Fibroblast of pulmonary artery (primary cell): ENCODE results near the gene TNS4.

ENCODE experiments used
- DNase-seq: peaks from one replicate; pipeline ENCODE4 v3.0.0-alpha.2; 2010; ENCODE audit warnings: low read depth
- H3K4me3 ChIP-seq: replicated peaks from 2 replicates; pipeline ENCODE4 v1.5.1; 2011; ENCODE audit warnings: low read depth, mild to moderate bottlenecking, control low read depth, low read length, moderate library complexity
- CTCF ChIP-seq: IDR thresholded peaks from 2 replicates; pipeline ENCODE4 v1.5.1; 2011; ENCODE audit warnings: mild to moderate bottlenecking, control low read depth, low read length, inconsistent platforms; ENCODE audit errors: missing control alignments

The TNS4 gene

GRCh38 chr17:40538936-40539705, 37.7 kb upstream of the TNS4 start:
- H3K4me3 ChIP-seq, result no peak overlapping the region
- TF ChIP-seq CTCF, result no peak
- DNase-seq, result no peak

GRCh38 chr17:40538019-40538935, 36.9 kb upstream of the TNS4 start:
- DNase-seq, result no peak
- no peak for TF ChIP-seq CTCF
- H3K4me3 ChIP-seq, result no peak overlapping the region

- no peak overlapping the region for H3K4me3 ChIP-seq
- TF ChIP-seq CTCF, result no peak
- DNase-seq, result peak; percentile 77
Observed at GRCh38 chr17:40536295-40537171, 35.1 kb upstream of the TNS4 start.

GRCh38 chr17:40535924-40536294, 34.5 kb upstream of the TNS4 start:
- no peak for TF ChIP-seq CTCF
- no peak overlapping the region for H3K4me3 ChIP-seq
- no peak for DNase-seq

GRCh38 chr17:40535438-40535837, 34.0 kb upstream of the TNS4 start:
- no peak for TF ChIP-seq CTCF
- H3K4me3 ChIP-seq, result no peak overlapping the region
- no peak for DNase-seq

- DNase-seq, result no peak
- no peak overlapping the region for H3K4me3 ChIP-seq
- no peak for TF ChIP-seq CTCF
Observed at GRCh38 chr17:40534371-40535189, 33.2 kb upstream of the TNS4 start.
